GM13976 (cell line): ENCODE measurements around the gene MSH6.

Source experiments
- DNase-seq: peaks from one replicate; pipeline ENCODE4 v3.0.0; 2012; ENCODE audit warnings: low spot score
- CTCF ChIP-seq: IDR thresholded peaks from 2 replicates; pipeline ENCODE4 v1.5.1; 2012; ENCODE audit warnings: borderline replicate concordance, mild to moderate bottlenecking; ENCODE audit not compliant: insufficient read depth; ENCODE audit errors: extremely low read depth, missing control alignments, control extremely low read depth
- in situ Hi-C: fragments of 300-500 bp; cut with MboI; formaldehyde crosslinking; loops from one replicate; pipeline ENCODE4 v1.12.0; 2022; ENCODE audit warnings: low sequenced_read_pairs, mixed read lengths, inconsistent platforms; ENCODE audit not compliant: unreplicated experiment

The MSH6 gene

DNA sequence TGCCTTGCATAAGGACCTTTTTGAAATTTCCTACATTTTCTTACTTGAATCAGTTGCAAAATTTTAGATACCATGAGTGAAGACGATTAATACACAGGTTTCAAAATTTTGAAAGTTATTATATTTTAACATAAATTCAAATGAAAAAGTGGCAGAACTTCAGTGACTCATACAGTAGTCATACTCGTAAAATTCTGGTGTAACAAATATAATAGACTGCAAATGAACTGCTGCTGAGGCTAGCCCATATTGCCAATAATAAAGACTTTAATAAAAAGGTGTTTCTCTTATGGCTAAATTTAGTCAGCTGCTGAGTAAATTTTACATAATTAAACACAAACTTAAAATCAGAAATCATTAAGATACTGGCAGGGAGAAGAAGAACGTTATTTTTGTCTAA, 36.9 kb downstream of the MSH6 start:
- DNase-seq: no peak
- in situ Hi-C loops: no loop called here
- TF ChIP-seq CTCF: no peak

- in situ Hi-C loops: no loop called here
- DNase-seq: no peak
- no peak for TF ChIP-seq CTCF
Measured at GRCh38 chr2:47822518-47822917, 39.6 kb downstream of the MSH6 start.

- DNase-seq: peak; percentile 43
- no peak for TF ChIP-seq CTCF
- in situ Hi-C loops: no loop called here
Measured at GRCh38 chr2:47833516-47833968, 50.6 kb downstream of the MSH6 start.

DNA sequence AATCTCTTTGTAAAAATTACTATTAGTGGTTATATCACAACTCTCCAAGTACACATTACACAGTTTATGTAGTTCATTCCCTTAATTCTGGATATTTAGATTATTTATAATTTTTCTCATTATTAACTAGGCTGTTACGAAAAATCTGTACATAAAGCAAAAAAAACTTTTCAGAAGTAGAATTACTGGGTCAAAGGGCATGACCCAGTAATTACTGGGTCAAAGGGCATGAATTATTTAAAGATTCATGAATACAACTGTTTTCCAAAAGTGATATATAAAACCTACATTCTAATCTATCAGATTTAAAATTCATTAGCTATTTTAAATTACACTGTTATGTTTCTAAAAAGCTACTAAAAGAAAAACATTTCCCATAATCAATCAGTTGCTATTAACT, 55.3 kb downstream of the MSH6 start:
- no peak for TF ChIP-seq CTCF
- DNase-seq: no peak
- in situ Hi-C loops: no loop called here

- in situ Hi-C loops: no loop called here
- DNase-seq: no peak
- no peak for TF ChIP-seq CTCF
Measured at GRCh38 chr2:47838686-47839085, 55.7 kb downstream of the MSH6 start.

GRCh38 chr2:47842846-47843245, 59.9 kb downstream of the MSH6 start:
- no peak for TF ChIP-seq CTCF
- no peak for DNase-seq
- in situ Hi-C loops: no loop called here

DNA sequence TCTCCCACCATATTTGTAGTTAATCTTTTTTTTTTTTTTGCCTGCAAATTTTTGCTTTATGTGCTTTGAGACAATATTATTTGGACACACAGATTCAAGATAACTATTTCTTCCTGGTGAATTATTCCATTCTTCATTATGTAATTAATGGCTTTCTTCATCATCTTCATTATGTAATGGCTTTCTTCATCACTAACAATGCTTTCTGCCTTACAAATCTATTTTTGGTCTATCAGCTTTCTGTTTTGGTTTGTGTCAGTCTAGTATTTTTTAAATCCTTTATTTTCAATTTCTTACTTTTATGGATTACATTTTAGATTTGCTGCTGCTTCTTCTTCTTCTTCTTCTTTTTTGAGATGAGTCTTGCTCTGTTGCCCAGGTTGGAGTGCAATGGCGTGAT, 60.5 kb downstream of the MSH6 start:
- in situ Hi-C loops: no loop called here
- TF ChIP-seq CTCF: no peak
- no peak for DNase-seq
